Mesendoderm (in vitro differentiated cells): Measurements from ENCODE around the gene LEKR1.

Source experiments
- DNase-seq: peaks from one replicate; pipeline ENCODE4 v3.0.0; 2013
- H2AK5ac ChIP-seq: 2 replicates; pipeline ENCODE4 v1.6.1; 2013; ENCODE audit warnings: low read length, inconsistent platforms
- H2BK120ac ChIP-seq: 2 replicates; pipeline ENCODE4 v1.6.1; 2013; ENCODE audit warnings: low read depth, mild to moderate bottlenecking, low read length, moderate library complexity, mixed read lengths
- H2BK15ac ChIP-seq: replicated peaks from 2 replicates; pipeline ENCODE4 v1.6.1; 2013; ENCODE audit warnings: low read depth, mild to moderate bottlenecking, moderate library complexity
- H2BK5ac ChIP-seq: 2 replicates; pipeline ENCODE4 v1.6.1; 2013; ENCODE audit warnings: low read length, inconsistent platforms
- H3K18ac ChIP-seq: 2 replicates; pipeline ENCODE4 v1.6.1; 2013; ENCODE audit warnings: mild to moderate bottlenecking, low read length, mixed read lengths
- H3K23ac ChIP-seq: one replicate; pipeline ENCODE4 v1.6.1; 2013; ENCODE audit warnings: low read length
- H3K27ac ChIP-seq: 2 replicates; pipeline ENCODE4 v1.5.1; 2013; ENCODE audit warnings: low read depth, mild to moderate bottlenecking, inconsistent platforms, low read length, moderate library complexity
- H3K27me3 ChIP-seq: 2 replicates; pipeline ENCODE4 v1.6.1; 2013; ENCODE audit warnings: low read length, control low read depth, mild to moderate bottlenecking, inconsistent platforms; ENCODE audit not compliant: insufficient read depth, poor library complexity
- H3K36me3 ChIP-seq: 2 replicates; pipeline ENCODE4 v1.6.1; 2013; ENCODE audit warnings: low read length, inconsistent platforms; ENCODE audit not compliant: control insufficient read depth, insufficient read depth
- H3K4ac ChIP-seq: one replicate; pipeline ENCODE4 v1.6.1; 2013; ENCODE audit warnings: low read depth, mild to moderate bottlenecking, low read length, moderate library complexity
- H3K4me1 ChIP-seq: 2 replicates; pipeline ENCODE4 v1.6.1; 2013; ENCODE audit warnings: low read depth, low read length, inconsistent platforms; ENCODE audit not compliant: control insufficient read depth
- H3K4me2 ChIP-seq: 2 replicates; pipeline ENCODE4 v1.6.1; 2013; ENCODE audit warnings: low read length
- H3K4me3 ChIP-seq: 2 replicates; pipeline ENCODE4 v1.5.1; 2013; ENCODE audit warnings: mild to moderate bottlenecking, low read length
- H3K56ac ChIP-seq: one replicate; pipeline ENCODE4 v1.6.1; 2013; ENCODE audit warnings: low read length
- H3K79me1 ChIP-seq: 2 replicates; pipeline ENCODE4 v1.6.1; 2013; ENCODE audit warnings: low read length, inconsistent platforms
- H3K79me2 ChIP-seq: 2 replicates; pipeline ENCODE4 v1.6.1; 2013; ENCODE audit warnings: mild to moderate bottlenecking, low read length; ENCODE audit not compliant: control insufficient read depth, insufficient read depth
- H3K9ac ChIP-seq: 2 replicates; pipeline ENCODE4 v1.6.1; 2013; ENCODE audit warnings: low read length, inconsistent platforms
- H4K5ac ChIP-seq: one replicate; pipeline ENCODE4 v1.6.1; 2013; ENCODE audit warnings: low read length
- H4K8ac ChIP-seq: one replicate; pipeline ENCODE4 v1.6.1; 2013; ENCODE audit warnings: low read depth, mild to moderate bottlenecking, control low read depth, low read length, moderate library complexity
- WGBS: extraction: QIAGEN DNeasy Blood & Tissue Kit; methylation state at CpG from one replicate; pipeline ENCODE4 v1.1.7; 2013; ENCODE audit warnings: low lambda C conversion rate, missing lambda C conversion rate; ENCODE audit not compliant: insufficient coverage; ENCODE audit errors: extremely low coverage; 5-methylcytosine and 5-hydroxymethylcytosine counted together

The LEKR1 gene

DNA sequence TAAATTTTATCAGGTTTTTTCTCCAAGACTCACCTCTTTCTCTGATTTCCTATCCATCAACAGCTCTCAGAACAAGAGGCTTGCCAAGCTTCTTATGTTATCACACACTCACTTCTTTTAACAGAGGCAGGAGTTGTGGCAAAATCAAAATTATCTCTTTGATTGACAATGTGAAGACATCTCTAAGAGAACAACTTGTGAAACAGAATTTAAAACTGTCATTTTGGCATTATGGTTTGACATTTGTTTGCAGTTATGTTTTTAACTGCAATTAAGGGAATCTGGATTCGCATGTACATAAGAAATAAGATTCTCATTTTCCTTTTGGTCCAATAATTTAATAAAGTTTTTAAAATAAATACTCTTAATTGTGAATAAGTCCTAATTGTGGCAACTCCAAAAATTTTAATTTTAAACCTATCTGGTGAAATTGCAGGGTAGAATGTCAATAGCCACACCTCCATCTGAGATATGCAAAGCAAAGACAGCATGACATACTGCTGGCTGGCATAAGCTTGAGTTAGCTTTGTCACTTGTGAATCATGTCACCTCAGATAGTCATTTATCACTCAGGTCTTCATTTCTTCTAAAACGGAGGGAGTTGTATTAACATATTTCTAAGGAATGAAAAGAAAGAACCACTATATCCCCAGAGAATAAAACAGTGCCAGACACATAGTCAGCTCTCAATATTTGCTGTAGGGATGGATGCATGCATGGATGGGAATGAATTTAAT is 175.2 kb downstream of the LEKR1 start:
- Histone ChIP-seq H3K56ac (no peak overlapping the region), H2BK120ac (no peak overlapping the region), H3K36me3 (no peaks in the 10 kb centered on the region), H4K8ac (no peak overlapping the region), H3K27me3 (no peaks in the 10 kb centered on the region), H2AK5ac (no peak overlapping the region), H3K4me2 (no peak overlapping the region), H3K27ac (no peak overlapping the region), H3K4me1 (no peaks in the 10 kb centered on the region), H4K5ac (no peak overlapping the region), H3K23ac (no peak overlapping the region), H3K4me3 (no peak overlapping the region), H2BK5ac (no peak overlapping the region), H3K9ac (no peak overlapping the region), H3K79me1 (no peaks in the 10 kb centered on the region), H3K4ac (no peak overlapping the region), H2BK15ac (no peak overlapping the region), H3K18ac (no peak overlapping the region), H3K79me2 (no peaks in the 10 kb centered on the region)
- WGBS = no CpG with 5 or more reads among the region's 2 CpGs
- peak; percentile 45 for DNase-seq

DNA sequence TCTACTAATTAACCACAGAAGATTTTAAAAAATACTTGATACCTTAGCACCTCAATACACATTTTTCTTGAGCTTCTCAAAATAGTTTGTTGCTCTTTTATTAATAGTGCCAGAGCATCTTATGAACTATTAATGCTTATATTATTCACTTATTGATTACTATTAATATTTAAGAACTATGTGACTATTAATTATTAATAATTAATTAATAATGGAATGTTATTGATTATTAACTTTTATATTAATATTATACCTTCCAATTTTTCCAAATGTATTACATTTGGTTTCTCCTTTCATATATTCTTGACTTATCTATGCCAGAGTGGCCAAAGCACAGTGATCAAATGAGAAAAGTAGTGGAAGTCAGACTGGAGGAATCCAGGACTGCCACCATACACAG is 195.5 kb downstream of the LEKR1 start:
- no peak for DNase-seq
- H2BK5ac ChIP-seq = no peak overlapping the region

DNA sequence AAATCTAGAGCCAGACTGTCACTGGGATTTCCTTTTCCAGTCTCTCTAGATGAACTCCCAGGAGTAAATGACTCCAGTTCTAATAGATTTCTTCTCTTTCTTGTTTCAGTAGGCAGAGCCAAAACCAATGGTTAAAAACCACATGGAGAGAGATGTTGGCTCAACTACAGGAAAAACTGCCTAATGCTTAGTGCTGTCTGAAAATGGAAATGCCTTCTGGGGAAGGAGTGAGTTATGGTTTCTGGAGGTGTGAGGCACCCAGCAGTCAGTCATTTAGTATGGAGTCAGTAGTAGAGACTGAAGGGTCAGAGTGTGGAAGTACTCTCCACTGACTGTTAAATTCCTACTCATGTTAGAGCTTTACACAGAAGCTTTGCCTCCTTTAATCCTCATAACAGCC is 197.1 kb downstream of the LEKR1 start:
- no peak overlapping the region for H2BK15ac ChIP-seq
- H3K4me2 ChIP-seq = no peak overlapping the region
- no peaks in the 10 kb centered on the region for H3K27me3 ChIP-seq
- H4K8ac ChIP-seq = no peak overlapping the region
- no peak overlapping the region for H3K9ac ChIP-seq
- no peak overlapping the region for H3K4me3 ChIP-seq
- no peaks in the 10 kb centered on the region for H3K4me1 ChIP-seq
- no peak overlapping the region for H3K4ac ChIP-seq
- no peak overlapping the region for H3K18ac ChIP-seq
- H2BK5ac ChIP-seq = no peak overlapping the region
- no peaks in the 10 kb centered on the region for H3K36me3 ChIP-seq
- no peak overlapping the region for H4K5ac ChIP-seq
- H2AK5ac ChIP-seq = no peak overlapping the region
- DNase-seq = no peak
- no peak overlapping the region for H3K56ac ChIP-seq
- H3K79me2 ChIP-seq = no peaks in the 10 kb centered on the region
- no peak overlapping the region for H3K27ac ChIP-seq
- H3K23ac ChIP-seq = no peak overlapping the region
- no peaks in the 10 kb centered on the region for H3K79me1 ChIP-seq
- no peak overlapping the region for H2BK120ac ChIP-seq

More for the DNA sequence above, 195.5 kb downstream of the LEKR1 start:
- no peak overlapping the region for H3K23ac ChIP-seq
- H4K5ac ChIP-seq = no peak overlapping the region
- no peak overlapping the region for H3K4me3 ChIP-seq
- no peaks in the 10 kb centered on the region for H3K79me2 ChIP-seq
- H3K9ac ChIP-seq = no peak overlapping the region
- no peak overlapping the region for H2AK5ac ChIP-seq
- H3K4me1 ChIP-seq = no peaks in the 10 kb centered on the region
- no peak overlapping the region for H3K27ac ChIP-seq
- no peak overlapping the region for H3K4ac ChIP-seq
- H2BK15ac ChIP-seq = no peak overlapping the region
- H4K8ac ChIP-seq = no peak overlapping the region
- no peak overlapping the region for H3K56ac ChIP-seq
- no peak overlapping the region for H3K18ac ChIP-seq
- H3K79me1 ChIP-seq = no peaks in the 10 kb centered on the region
- H2BK120ac ChIP-seq = no peak overlapping the region
- no peak overlapping the region for H3K4me2 ChIP-seq
- H3K36me3 ChIP-seq = no peaks in the 10 kb centered on the region
- no peaks in the 10 kb centered on the region for H3K27me3 ChIP-seq

DNA sequence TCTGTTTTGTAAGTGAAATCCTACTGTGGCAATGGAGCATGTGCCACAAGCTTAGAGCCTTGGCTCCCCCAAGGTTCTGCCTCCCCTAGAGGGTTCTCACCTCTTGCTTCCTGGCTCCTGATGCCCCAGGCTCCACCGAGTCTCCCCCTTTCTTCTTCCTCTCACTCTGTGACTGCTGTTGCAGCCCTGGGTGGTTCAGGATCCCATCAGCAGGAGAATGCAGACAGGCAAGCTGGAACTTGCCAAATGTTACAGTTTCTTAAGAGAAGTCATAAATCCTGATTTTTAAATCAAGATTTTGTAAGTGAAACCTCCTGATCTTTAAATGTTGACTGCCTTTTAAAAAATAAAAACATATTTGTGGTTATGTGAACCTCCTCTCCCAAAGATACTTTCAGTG is 199.9 kb downstream of the LEKR1 start:
- no peak for DNase-seq
- no peaks in the 10 kb centered on the region for H3K4me1 ChIP-seq
- H3K23ac ChIP-seq = no peak overlapping the region
- H4K5ac ChIP-seq = no peak overlapping the region
- no peak overlapping the region for H2AK5ac ChIP-seq
- no peak overlapping the region for H2BK5ac ChIP-seq
- WGBS = no CpG with 5 or more reads among the region's 1 CpG
- no peaks in the 10 kb centered on the region for H3K36me3 ChIP-seq
- H3K27ac ChIP-seq = no peak overlapping the region
- no peak overlapping the region for H3K4me3 ChIP-seq
- no peaks in the 10 kb centered on the region for H3K79me1 ChIP-seq
- no peaks in the 10 kb centered on the region for H3K79me2 ChIP-seq
- H3K4ac ChIP-seq = no peak overlapping the region
- no peak overlapping the region for H3K9ac ChIP-seq
- peak overlapping the region; percentile 57 for H2BK15ac ChIP-seq
- H3K4me2 ChIP-seq = no peak overlapping the region
- no peak overlapping the region for H3K18ac ChIP-seq
- no peaks in the 10 kb centered on the region for H3K27me3 ChIP-seq
- no peak overlapping the region for H2BK120ac ChIP-seq
- no peak overlapping the region for H4K8ac ChIP-seq
- no peak overlapping the region for H3K56ac ChIP-seq

DNA sequence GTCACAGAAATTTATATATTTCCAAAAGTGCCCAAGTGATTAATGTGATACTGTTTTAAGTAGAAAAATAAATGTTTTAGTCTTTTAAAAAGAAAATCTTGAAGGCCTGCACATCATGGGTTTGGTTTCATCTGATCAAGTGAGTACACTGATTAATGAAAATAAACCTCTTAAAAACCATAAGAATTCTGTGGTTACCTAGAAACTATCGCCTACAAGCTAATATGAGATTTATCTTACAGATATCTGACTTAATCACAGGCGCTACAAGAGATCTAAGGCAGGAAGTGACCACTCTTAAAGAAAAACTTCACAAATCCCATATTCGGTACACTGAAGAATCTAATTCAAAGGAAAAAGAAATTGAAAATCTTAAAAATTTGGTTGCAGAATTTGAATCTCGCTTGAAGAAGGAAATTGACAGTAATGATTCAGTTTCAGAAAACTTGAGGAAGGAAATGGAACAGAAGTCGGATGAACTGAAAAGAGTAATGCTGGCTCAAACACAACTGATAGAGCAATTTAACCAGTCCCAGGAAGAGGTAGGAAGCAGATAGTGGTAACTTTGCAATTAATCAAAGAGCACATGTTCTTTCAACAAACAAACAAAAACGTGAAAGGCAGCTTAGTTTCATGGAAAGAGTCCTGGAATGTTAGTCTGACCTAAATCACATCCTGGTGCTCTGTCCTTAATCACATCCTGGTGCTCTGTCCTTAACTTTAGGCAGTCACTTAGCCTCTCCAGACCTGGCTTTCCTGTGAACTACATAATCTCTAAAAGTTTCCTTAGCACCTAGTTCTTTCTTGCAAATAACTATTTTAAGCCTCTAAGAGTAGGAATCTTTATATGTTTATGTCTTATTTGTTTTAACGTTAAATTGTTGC is 201.9 kb downstream of the LEKR1 start:
- no peak overlapping the region for H3K9ac ChIP-seq
- H4K8ac ChIP-seq = no peak overlapping the region
- no peak overlapping the region for H2BK5ac ChIP-seq
- H3K27ac ChIP-seq = no peak overlapping the region
- H3K18ac ChIP-seq = no peak overlapping the region
- WGBS = no CpG with 5 or more reads among the region's 7 CpGs
- H3K4me3 ChIP-seq = no peak overlapping the region
- no peaks in the 10 kb centered on the region for H3K79me1 ChIP-seq
- H3K4me2 ChIP-seq = no peak overlapping the region
- no peaks in the 10 kb centered on the region for H3K36me3 ChIP-seq
- H2BK120ac ChIP-seq = no peak overlapping the region
- no peak overlapping the region for H3K4ac ChIP-seq
- no peaks in the 10 kb centered on the region for H3K27me3 ChIP-seq
- no peak overlapping the region for H2BK15ac ChIP-seq
- H3K56ac ChIP-seq = no peak overlapping the region
- no peaks in the 10 kb centered on the region for H3K4me1 ChIP-seq
- no peak overlapping the region for H4K5ac ChIP-seq
- no peaks in the 10 kb centered on the region for H3K79me2 ChIP-seq
- no peak overlapping the region for H3K23ac ChIP-seq
- DNase-seq = peak; percentile 65
- H2AK5ac ChIP-seq = no peak overlapping the region
